ENCODE measurements around the gene NFILZ.
"Not testable (repeated sequence)": the region's sequence is repeated elsewhere in the genome, so short reads cannot be mapped to it uniquely, and the experiment has no call there.

The NFILZ gene

DNA sequence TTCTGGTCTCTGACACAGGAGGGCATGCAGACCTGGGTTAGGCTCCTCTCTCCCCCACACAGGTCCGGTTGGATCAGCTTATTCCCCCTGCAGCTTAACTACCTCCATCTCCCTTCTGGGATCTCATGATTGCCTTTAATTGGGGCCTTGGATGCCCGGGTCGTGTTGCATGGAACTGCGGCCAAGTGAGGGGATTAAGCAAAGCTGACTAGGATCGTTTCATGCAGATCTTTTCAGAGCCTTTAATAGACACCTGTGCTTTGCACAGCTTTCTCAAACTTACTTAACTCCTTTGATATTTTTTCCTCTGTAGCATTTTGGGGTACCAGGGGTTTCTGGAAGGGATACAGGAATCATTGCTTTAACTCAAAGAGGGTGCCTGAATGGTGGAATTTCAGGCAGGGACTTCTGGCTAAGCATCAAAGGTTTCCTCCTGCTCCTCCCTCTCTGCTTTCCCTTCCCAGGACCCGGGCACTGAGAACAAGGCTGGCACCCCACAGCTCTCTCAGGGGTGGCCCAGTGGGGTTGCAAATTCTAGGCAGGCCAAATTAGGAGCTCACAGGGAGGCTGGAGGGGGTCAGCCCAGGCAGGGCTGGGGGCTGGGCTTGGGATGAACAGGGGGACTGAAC is 477 bp downstream of the NFILZ start:
- Histone ChIP-seq H3K9ac (ENCODE audit: low read length) (no peak overlapping the region), H2AFZ (ENCODE audit: low read depth, low read length) (no peak overlapping the region), H3K4me3 (ENCODE audit: low read length) (no peak overlapping the region), H3K4me1 (ENCODE audit: low read length) (no peaks in the 10 kb centered on the region), H3K27me3 (ENCODE audit: low read depth, low read length) (no peaks in the 10 kb centered on the region), H3K9me3 (ENCODE audit: insufficient read depth, low read length) (no peaks in the 10 kb centered on the region), H3K27ac (ENCODE audit: low read length) (no peak overlapping the region), H3K4me2 (ENCODE audit: low read length) (no peak overlapping the region), H3K79me2 (ENCODE audit: low read length) (no peaks in the 10 kb centered on the region), H3K36me3 (replicated peaks; ENCODE audit: low read depth, low read length) (no peaks in the 10 kb centered on the region), H4K20me1 (ENCODE audit: insufficient read depth, low read length) (no peaks in the 10 kb centered on the region)
- TF ChIP-seq EZH2phosphoT487 (IDR thresholded peaks at IDR 0.05; ENCODE audit: low read depth) = no peak
- TF ChIP-seq, protein P1, sequence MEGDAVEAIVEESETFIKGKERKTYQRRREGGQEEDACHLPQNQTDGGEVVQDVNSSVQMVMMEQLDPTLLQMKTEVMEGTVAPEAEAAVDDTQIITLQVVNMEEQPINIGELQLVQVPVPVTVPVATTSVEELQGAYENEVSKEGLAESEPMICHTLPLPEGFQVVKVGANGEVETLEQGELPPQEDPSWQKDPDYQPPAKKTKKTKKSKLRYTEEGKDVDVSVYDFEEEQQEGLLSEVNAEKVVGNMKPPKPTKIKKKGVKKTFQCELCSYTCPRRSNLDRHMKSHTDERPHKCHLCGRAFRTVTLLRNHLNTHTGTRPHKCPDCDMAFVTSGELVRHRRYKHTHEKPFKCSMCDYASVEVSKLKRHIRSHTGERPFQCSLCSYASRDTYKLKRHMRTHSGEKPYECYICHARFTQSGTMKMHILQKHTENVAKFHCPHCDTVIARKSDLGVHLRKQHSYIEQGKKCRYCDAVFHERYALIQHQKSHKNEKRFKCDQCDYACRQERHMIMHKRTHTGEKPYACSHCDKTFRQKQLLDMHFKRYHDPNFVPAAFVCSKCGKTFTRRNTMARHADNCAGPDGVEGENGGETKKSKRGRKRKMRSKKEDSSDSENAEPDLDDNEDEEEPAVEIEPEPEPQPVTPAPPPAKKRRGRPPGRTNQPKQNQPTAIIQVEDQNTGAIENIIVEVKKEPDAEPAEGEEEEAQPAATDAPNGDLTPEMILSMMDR (IDR thresholded peaks at IDR 0.05; ENCODE audit: low read depth, low read length) = no peak

DNA sequence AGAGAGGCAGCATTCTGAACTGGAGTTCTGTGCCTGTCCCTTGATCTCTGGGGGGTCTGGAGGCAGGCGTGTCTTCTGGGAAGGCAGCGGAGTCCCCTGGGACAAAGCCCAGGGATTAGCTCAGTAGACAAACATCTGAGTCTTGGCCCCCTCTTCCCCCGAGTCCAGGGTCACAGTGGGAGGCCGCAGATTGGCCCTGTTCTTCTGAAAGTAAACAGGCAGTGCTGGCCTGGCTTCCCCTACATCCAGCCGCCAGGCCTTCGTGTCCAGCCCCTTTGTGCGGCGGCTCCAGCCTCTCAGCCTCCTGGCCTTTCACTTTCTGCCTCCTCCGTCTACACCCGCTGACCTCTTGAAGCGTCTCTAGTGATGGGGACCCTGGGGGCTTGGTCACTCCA is 989 bp downstream of the NFILZ start:
- no peak overlapping the region for H3K9ac ChIP-seq (ENCODE audit: low read length)
- no peak for TF ChIP-seq EZH2phosphoT487 (IDR thresholded peaks at IDR 0.05; ENCODE audit: low read depth)
- TF ChIP-seq, protein P1 (IDR thresholded peaks at IDR 0.05; ENCODE audit: low read depth, low read length) = no peak
- no peaks in the 10 kb centered on the region for H3K9me3 ChIP-seq (ENCODE audit: insufficient read depth, low read length)
- no peaks in the 10 kb centered on the region for H3K4me1 ChIP-seq (ENCODE audit: low read length)
- no peak overlapping the region for H3K4me3 ChIP-seq (ENCODE audit: low read length)
- no peak overlapping the region for H3K4me2 ChIP-seq (ENCODE audit: low read length)
- H2AFZ ChIP-seq (ENCODE audit: low read depth, low read length) = no peak overlapping the region
- no peak overlapping the region for H3K27ac ChIP-seq (ENCODE audit: low read length)
- no peaks in the 10 kb centered on the region for H4K20me1 ChIP-seq (ENCODE audit: insufficient read depth, low read length)
- no peaks in the 10 kb centered on the region for H3K36me3 ChIP-seq (replicated peaks; ENCODE audit: low read depth, low read length)
- H3K27me3 ChIP-seq (ENCODE audit: low read depth, low read length) = no peaks in the 10 kb centered on the region
- H3K79me2 ChIP-seq (ENCODE audit: low read length) = no peaks in the 10 kb centered on the region

DNA sequence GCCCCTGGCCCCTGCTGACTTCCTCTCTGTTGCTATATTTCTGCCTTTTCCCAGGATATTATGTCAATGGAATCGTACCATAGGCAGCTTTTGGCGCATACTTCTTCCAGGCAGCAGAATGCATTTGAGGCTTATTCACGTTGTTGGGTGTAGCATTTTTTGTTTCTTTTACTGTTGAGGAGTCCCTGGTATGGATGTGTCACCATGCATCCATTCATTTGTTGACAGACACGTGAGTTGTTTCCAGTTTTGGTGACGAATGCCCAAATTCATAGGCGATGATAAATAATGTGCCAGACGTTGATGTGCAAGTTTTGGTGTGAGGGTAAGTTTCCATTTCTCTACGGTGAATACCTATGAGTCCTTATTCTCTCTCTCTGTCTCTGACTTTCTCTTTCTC is 5.0 kb downstream of the NFILZ start:
- Histone ChIP-seq H3K9ac (ENCODE audit: low read length) (no peak overlapping the region), H3K27me3 (ENCODE audit: low read depth, low read length) (no peaks in the 10 kb centered on the region), H3K4me1 (ENCODE audit: low read length) (no peaks in the 10 kb centered on the region), H3K79me2 (ENCODE audit: low read length) (no peaks in the 10 kb centered on the region), H3K9me3 (ENCODE audit: insufficient read depth, low read length) (no peaks in the 10 kb centered on the region), H3K27ac (ENCODE audit: low read length) (no peak overlapping the region), H3K36me3 (replicated peaks; ENCODE audit: low read depth, low read length) (no peaks in the 10 kb centered on the region), H3K4me2 (ENCODE audit: low read length) (no peak overlapping the region), H3K4me3 (ENCODE audit: low read length) (no peak overlapping the region), H4K20me1 (ENCODE audit: insufficient read depth, low read length) (no peaks in the 10 kb centered on the region), H2AFZ (ENCODE audit: low read depth, low read length) (no peak overlapping the region)
- TF ChIP-seq, protein P1 (IDR thresholded peaks at IDR 0.05; ENCODE audit: low read depth, low read length) = no peak
- no peak for TF ChIP-seq EZH2phosphoT487 (IDR thresholded peaks at IDR 0.05; ENCODE audit: low read depth)

DNA sequence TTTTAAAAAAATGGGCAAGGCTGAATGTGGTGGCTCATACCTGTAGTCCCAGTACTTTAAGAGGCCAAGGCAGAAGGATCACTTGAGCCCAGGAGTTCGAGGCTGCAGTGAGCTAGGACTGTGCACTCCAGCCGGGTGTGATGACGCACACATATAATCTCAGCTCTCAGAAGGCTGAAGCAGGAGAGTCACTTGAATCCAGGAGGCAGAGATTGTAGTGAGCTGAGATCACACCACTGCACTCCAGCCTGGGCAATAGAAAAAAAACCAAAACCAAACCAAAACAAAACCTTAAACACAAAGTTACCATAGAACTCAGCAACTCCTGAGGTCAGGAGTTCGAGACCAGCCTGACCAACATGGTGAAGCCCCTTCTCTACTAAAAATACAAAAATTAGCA is 6.6 kb downstream of the NFILZ start:
- H3K27me3 ChIP-seq (ENCODE audit: low read depth, low read length); H3K27ac ChIP-seq (ENCODE audit: low read length); H3K4me2 ChIP-seq (ENCODE audit: low read length); H3K36me3 ChIP-seq (replicated peaks; ENCODE audit: low read depth, low read length); H3K79me2 ChIP-seq (ENCODE audit: low read length); H3K9ac ChIP-seq (ENCODE audit: low read length); H3K4me3 ChIP-seq (ENCODE audit: low read length); H3K9me3 ChIP-seq (ENCODE audit: insufficient read depth, low read length); H4K20me1 ChIP-seq (ENCODE audit: insufficient read depth, low read length); H2AFZ ChIP-seq (ENCODE audit: low read depth, low read length); H3K4me1 ChIP-seq (ENCODE audit: low read length): not testable (repeated sequence)
